Activated CD4-positive, alpha-beta T cell treated with anti-CD3 and anti-CD28 coated beads for 24 hours (primary cell): ENCODE data around the gene MAST3.
A peak's percentile ranks its signal among the peaks of the same experiment; 100 is the strongest.

Experiments
- DNase-seq, 2 donors: peaks; one replicate each; pipeline ENCODE4 v3.0.0-alpha.2; 2020; ENCODE audit warnings: low read depth in 2 of 2

MAST3 gene

DNA sequence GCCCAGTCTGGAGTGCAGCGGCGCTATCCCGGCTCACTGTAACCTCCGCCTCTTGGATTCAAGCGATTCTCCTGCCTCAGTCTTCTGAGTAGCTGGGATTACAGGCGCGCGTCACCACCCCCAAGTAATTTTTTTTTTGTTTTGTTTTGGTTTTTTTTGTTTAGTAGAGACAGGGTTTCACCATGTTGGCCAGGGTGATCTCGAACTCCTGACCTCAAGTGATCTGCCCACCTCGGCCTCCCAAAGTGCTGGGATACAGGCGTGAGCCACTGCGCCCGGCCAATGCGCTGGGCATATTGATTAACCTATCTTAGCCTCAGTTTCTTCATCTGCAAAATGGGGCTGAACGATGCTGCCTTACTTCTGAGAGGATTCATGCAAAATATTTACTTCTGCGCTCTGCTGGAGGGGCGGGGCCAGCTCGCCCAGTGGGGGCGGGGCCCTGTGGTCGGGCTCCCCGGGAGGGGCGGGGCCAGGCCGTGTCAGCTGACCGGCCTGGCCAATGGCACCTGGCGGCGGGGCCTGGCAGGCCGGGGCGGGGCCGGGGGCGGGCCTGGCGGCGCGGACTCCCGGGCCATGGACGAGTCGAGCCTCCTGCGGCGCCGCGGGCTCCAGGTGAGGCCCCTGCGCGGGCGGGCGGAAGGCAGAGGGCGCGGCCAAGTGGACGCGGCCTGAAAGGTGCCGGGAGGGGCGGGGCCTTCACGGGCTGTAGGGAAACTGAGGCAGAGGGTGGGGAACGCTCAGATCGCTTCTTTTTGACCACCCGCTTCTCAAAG, at the start of gene MAST3:
Gene MAST3 (plus strand): TSS at position 562 of the 776 bp plus-strand sequence. CDS start 15 bp downstream, at position 577.
- DNase-seq, result peak; percentile 85 to 90

GRCh38 chr19:18049385-18049784, 48.2 kb upstream of the MAST3 start:
- no peak for DNase-seq

GRCh38 chr19:18051887-18052286, 45.7 kb upstream of the MAST3 start:
- no peak for DNase-seq

GRCh38 chr19:18053576-18054219, 43.9 kb upstream of the MAST3 start:
- no peak for DNase-seq

- no peak for DNase-seq
These were observed 41.6 kb upstream of the MAST3 start for GRCh38 chr19:18055967-18056366.

GRCh38 chr19:18057557-18057956, 40.0 kb upstream of the MAST3 start:
- DNase-seq, result no peak

GRCh38 chr19:18058208-18059009, 39.2 kb upstream of the MAST3 start:
- DNase-seq, result peak; percentile 66 to 68

GRCh38 chr19:18059297-18059696, 38.3 kb upstream of the MAST3 start:
- no peak for DNase-seq

- no peak for DNase-seq
These were observed 37.7 kb upstream of the MAST3 start for GRCh38 chr19:18059902-18060301.

DNA sequence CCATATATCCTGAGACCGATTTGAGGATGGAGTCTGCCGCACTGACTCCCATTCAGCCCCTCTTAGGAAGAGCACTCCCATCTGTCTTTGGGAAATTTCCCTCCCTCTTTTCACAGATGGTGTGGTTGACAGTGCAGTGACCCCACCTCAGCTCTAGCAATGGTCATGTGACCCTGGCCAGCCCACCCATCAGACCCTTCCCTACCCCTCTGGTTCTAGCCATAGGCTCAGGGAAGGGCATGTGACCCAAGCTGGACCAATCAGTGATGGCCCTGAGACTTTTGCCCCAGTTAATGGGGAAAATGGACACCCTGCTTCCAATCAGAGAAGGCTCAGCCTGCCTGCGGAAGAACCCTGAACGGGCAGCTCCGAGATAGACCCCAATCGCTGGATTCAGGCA, 37.1 kb upstream of the MAST3 start:
- DNase-seq, result no peak

DNA sequence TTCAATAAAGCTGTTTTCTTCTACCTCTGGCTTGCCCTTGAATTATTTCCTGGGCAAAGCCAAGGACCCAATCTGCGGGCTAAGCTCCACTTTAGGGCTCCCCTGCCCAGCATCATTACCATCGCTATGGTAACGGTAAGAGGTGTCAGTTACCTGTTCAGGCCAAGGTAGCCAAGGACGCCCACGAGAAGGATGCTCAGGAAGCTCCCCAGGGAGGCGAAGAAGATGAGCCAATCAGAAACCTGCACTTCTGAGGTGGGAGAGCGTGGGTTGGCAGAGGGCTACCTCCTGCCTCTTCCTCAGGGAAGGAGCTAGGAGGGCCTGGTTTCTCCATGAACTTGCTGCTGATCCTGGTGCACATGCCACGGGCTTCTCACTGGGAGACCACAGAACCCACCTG, 35.5 kb upstream of the MAST3 start:
- DNase-seq, result no peak

DNA sequence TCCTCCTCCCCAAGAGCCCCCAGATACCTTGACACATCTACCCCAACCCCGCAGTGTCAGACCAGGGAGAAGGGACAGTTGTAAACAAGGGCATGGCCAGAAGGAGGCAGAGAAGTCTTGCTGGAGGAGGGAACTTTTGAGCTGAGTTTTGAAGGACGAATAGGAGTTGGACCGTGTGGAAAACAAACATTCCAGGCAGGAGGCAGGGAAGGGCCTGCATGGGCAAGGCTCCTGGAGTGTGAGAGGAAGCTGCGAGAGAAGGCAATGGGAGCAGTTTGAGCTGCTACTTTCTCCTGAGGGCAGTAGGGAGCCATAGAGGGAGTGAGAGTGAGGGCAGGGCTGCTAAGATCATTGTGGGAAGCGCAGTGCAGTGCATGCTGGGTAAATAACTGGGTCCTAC, 34.1 kb upstream of the MAST3 start:
- no peak for DNase-seq

DNA sequence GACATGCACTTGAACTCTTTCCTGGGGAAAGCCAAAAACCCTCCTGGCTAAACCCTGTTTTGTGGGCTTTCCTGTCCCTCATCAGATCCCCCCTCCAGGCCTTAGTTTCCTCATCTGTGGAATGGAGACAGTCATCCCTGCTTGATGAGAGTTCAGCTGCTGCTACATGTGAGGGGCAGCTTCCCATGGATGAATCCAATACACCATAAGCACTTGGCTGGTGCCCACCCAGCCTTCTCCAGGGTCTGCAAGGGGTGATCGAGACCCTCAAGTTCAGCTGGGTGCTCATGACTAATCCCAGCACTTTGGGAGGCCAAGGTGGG, 32.4 kb upstream of the MAST3 start:
- no peak for DNase-seq

- DNase-seq, result no peak
These were observed 29.2 kb upstream of the MAST3 start for GRCh38 chr19:18068395-18068794.

DNA sequence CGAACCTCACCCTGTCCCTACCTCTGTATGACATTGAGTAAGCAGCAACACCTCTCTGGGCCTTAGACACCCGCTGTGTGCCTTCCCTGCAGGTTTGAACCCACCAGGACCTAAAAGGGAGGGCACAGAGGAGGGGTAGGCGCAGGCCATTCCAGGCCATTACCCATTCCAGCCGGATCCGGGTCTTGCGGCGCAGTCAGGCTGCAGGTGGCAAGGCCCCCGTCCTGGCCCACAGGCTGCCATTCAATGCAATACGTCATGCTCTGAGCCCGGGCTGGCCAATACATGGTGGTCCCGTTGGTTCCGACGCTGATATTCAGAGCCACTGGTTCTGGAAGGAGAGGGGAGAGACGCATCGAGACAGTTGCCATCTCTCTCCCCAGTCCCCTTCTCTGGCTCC, 28.2 kb upstream of the MAST3 start:
- no peak for DNase-seq

GRCh38 chr19:18070181-18070580, 27.4 kb upstream of the MAST3 start:
- no peak for DNase-seq

DNA sequence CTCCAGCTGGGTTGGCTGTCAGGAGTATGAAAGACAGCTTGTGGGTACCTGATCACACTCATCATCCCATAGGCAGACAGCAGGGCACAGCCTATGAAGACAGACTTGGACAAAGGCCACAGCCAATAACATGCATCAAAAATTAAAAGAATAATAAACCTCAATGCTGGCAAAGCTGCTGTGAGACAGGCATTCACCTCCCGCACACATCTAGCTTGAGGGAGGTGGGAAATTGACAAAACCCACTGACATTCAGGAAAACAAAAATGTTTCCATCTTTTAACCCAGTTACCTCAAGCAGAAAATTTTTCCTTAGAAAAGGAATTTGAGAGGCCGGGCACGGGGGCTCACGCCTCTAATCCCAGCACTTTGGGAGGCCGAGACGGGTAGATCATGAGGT, 25.2 kb upstream of the MAST3 start:
- no peak for DNase-seq

GRCh38 chr19:18073197-18073596, 24.4 kb upstream of the MAST3 start:
- no peak for DNase-seq

DNA sequence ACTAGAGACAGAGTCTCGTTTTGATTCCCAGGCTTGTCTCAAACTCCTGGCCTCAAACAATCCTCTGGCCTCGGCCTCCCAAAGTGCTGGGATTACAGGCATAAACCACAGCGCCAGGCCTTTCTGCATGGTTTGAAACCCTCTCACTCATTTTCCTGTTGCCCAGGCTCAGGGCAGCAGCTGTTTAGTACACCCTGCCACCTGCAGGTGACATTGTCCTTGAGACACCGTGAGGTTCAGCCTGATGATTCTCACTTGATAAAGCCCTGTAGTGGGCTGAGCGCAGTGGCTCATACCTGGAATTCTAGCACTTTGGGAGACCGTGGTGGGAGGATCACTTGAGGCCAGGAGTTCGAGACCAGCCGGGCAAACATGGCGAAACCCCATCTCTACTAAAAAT, 23.4 kb upstream of the MAST3 start:
- no peak for DNase-seq

GRCh38 chr19:18083929-18084684, 13.5 kb upstream of the MAST3 start:
- DNase-seq, result no peak

DNA sequence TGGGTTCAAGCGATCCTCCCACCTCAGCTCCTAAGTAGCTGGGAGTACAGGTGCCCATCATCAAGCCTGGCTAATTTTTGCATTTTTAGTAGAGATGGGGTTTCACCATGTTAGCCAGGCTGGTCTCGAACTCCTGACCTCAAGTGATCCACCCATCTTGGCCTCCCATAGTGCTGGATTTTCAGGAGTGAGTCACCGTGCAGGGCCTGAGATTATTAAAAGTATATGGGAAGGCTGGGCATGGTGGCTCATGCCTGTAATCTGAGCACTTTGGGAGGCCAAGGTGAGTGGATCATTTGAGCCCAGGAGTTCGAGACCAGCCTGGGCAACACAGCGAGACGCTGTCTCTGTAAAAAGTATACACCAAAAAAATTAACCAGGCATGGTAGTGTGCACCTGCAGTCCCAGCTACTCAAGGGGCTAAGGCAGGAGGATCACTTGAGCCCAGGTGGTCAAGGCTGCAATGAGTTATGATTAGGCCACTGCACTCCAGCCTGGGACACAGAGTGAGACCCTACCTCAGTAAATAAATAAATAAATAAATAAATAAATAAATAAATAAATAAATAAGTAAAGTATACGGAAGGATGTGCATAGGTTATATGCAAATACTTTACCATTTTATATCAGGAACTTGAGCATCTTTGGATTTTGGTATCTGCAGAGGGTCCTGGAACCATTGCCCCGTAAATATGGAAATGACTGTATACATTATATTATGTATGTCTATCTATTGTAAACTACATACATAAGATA, 11.7 kb upstream of the MAST3 start:
- no peak for DNase-seq
